DOHH2 (cell line): ENCODE measurements around the gene NUAK2.

Experiments
- H3F3A ChIP-seq: fragments of 200-600 bp; sonication (generic), shearing (Covaris generic); 2 replicates; pipeline ENCODE4 v1.6.0; 2016; ENCODE audit warnings: antibody characterized with exemption, mild to moderate bottlenecking; ENCODE audit not compliant: control insufficient read depth, insufficient read depth
- H3K27ac ChIP-seq: fragments of 200-600 bp; sonication (generic); 2 replicates; pipeline ENCODE4 v1.5.1; 2014; ENCODE audit warnings: low read depth, mild to moderate bottlenecking, low read length, moderate library complexity
- H3K27me3 ChIP-seq: fragments of 200-600 bp; sonication (generic); 2 replicates; pipeline ENCODE4 v1.6.1; 2014; ENCODE audit warnings: mild to moderate bottlenecking, low read length, mixed read lengths; ENCODE audit not compliant: control insufficient read depth
- H3K36me3 ChIP-seq: fragments of 200-600 bp; sonication (generic); 2 replicates; pipeline ENCODE4 v1.6.1; 2014; ENCODE audit warnings: mild to moderate bottlenecking, low read length, moderate library complexity, mixed read lengths; ENCODE audit not compliant: control insufficient read depth
- H3K4me1 ChIP-seq: fragments of 200-600 bp; sonication (generic); 2 replicates; pipeline ENCODE4 v1.6.1; 2014; ENCODE audit warnings: mild to moderate bottlenecking, low read length, mixed read lengths; ENCODE audit not compliant: control insufficient read depth
- H3K4me2 ChIP-seq: fragments of 200-600 bp; sonication (generic); 2 replicates; pipeline ENCODE4 v1.6.0; 2014; ENCODE audit warnings: mild to moderate bottlenecking, low read length, moderate library complexity
- H3K4me3 ChIP-seq: fragments of 200-600 bp; sonication (generic); 2 replicates; pipeline ENCODE4 v1.5.1; 2014; ENCODE audit warnings: mild to moderate bottlenecking, low read length, mixed read lengths
- H3K79me2 ChIP-seq: fragments of 200-600 bp; sonication (generic); 2 replicates; pipeline ENCODE4 v1.6.1; 2014; ENCODE audit warnings: mild to moderate bottlenecking, low read length, mixed read lengths; ENCODE audit not compliant: control insufficient read depth
- H3K9me2 ChIP-seq: fragments of 200-600 bp; sonication (generic); replicated peaks from 2 replicates; pipeline ENCODE4 v1.6.1; 2014; ENCODE audit warnings: mild to moderate bottlenecking, low read length, mixed read lengths; ENCODE audit not compliant: control insufficient read depth
- H3K9me3 ChIP-seq: fragments of 200-600 bp; sonication (generic); 2 replicates; pipeline ENCODE4 v1.6.1; 2014; ENCODE audit warnings: antibody characterized with exemption, low read length, mixed read lengths; ENCODE audit not compliant: control insufficient read depth, insufficient read depth
- H4K20me1 ChIP-seq: fragments of 200-600 bp; sonication (generic); 2 replicates; pipeline ENCODE4 v1.6.0; 2014; ENCODE audit warnings: low read depth, mild to moderate bottlenecking, antibody characterized with exemption, low read length, moderate library complexity; ENCODE audit not compliant: control insufficient read depth, insufficient read depth
- CTCF ChIP-seq: fragments of 200-600 bp; sonication (generic); IDR thresholded peaks from one replicate; pipeline ENCODE4 v1.5.1; 2014; ENCODE audit warnings: antibody characterized with exemption, mild to moderate bottlenecking, low read depth, low read length; ENCODE audit not compliant: poor library complexity, severe bottlenecking
- EZH2phosphoT487 ChIP-seq: fragments of 200-600 bp; sonication (generic); IDR thresholded peaks from 2 replicates; pipeline ENCODE4 v1.6.1; 2017; ENCODE audit warnings: borderline replicate concordance, mild to moderate bottlenecking, antibody characterized with exemption, low read length, moderate library complexity, mixed read lengths

NUAK2 gene

GRCh38 chr1:205321959-205322283 is 376 bp upstream of the NUAK2 start:
- Histone ChIP-seq H3K79me2 (peaks cover 47% of the 10 kb centered on the region), H3K4me1 (peaks cover 50% of the 10 kb centered on the region), H3K4me2 (peak overlapping the region; percentile 89), H3K9me3 (no peaks in the 10 kb centered on the region), H3K4me3 (peak overlapping the region; percentile 99), H3K9me2 (no peaks in the 10 kb centered on the region), H3K27ac (no peak overlapping the region), H3F3A (peaks cover 2% of the 10 kb centered on the region; the same call in 1 of the 2 replicates), H4K20me1 (peaks cover 12% of the 10 kb centered on the region), H3K27me3 (peaks cover 7% of the 10 kb centered on the region; the same call in 1 of the 2 replicates), H3K36me3 (peaks cover 38% of the 10 kb centered on the region)
- TF ChIP-seq CTCF (no peak), EZH2phosphoT487 (no peak)

- H3K4me3 ChIP-seq: peak overlapping the region; percentile 99
- TF ChIP-seq CTCF (no peak), EZH2phosphoT487 (no peak)
- no peaks in the 10 kb centered on the region for H3K27me3 ChIP-seq
Observed at GRCh38 chr1:205319081-205320018, 2.2 kb downstream of the NUAK2 start.

GRCh38 chr1:205318231-205318991 is 3.1 kb downstream of the NUAK2 start:
- H3K4me2 ChIP-seq: peak overlapping the region; percentile 89

More at GRCh38 chr1:205319081-205320018, 2.2 kb downstream of the NUAK2 start:
- Histone ChIP-seq H3K27ac (peak overlapping the region; percentile 76), H4K20me1 (peaks cover 12% of the 10 kb centered on the region), H3K9me2 (no peaks in the 10 kb centered on the region), H3K4me1 (peaks cover 63% of the 10 kb centered on the region), H3K36me3 (peaks cover 50% of the 10 kb centered on the region), H3F3A (peaks cover 15% of the 10 kb centered on the region), H3K9me3 (no peaks in the 10 kb centered on the region), H3K4me2 (peak overlapping the region; percentile 89), H3K79me2 (peaks cover 73% of the 10 kb centered on the region)

More at GRCh38 chr1:205318231-205318991, 3.1 kb downstream of the NUAK2 start:
- Histone ChIP-seq H3K4me3 (peak overlapping the region; percentile 99), H4K20me1 (peaks cover 12% of the 10 kb centered on the region), H3K36me3 (peaks cover 50% of the 10 kb centered on the region), H3F3A (peaks cover 15% of the 10 kb centered on the region), H3K9me3 (no peaks in the 10 kb centered on the region), H3K4me1 (peaks cover 72% of the 10 kb centered on the region), H3K27ac (peak overlapping the region; percentile 85), H3K27me3 (no peaks in the 10 kb centered on the region), H3K9me2 (no peaks in the 10 kb centered on the region), H3K79me2 (peaks cover 82% of the 10 kb centered on the region)
- TF ChIP-seq EZH2phosphoT487 (no peak), CTCF (no peak)
